Islet of Langerhans (tissue), 1 donor: ENCODE measurements around the gene KIF12.

ENCODE experiments used
- FAIRE-seq: peaks from one replicate; lab custom pipeline; 2011; peaks lifted over from hg19 to GRCh38; lab: Jason Lieb, UNC

KIF12 gene

DNA sequence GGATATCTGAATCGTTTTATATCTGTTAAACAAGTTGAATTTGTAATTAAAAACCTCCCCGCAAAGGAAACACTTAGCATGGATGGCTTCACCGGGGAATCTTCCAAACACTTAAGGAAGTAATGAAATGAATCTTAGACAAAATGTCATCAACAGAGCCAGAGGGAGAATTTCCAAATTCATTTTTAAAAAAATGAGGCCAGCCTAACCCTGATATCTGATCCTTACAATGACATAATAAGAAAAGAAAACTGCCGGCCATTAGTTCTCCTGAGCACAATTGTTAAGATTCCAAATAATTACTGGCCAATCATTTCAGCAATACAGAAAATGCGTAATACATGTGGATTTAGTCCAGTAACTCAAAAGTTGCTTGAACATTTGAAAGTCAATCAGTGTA, 6.1 kb upstream of the KIF12 start:
- FAIRE-seq, result peak; percentile 47

DNA sequence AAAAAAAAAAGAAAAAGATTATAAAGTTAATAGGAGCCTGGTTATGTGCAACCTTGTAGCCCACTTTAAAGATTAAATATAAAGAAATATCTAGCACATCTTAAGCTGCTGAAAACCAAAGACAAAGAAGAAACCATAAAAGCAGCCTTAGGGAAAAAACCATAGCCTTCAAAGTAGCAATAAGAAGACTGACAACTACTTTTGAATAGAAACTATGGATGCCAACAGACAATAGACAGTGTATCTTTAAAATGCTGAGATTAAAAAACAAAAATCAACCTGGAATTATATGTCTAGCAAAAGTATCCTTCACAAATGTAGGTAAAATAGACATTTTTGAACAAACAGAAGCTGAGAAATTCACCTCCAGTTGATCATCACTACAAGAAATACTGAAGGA, 3.4 kb upstream of the KIF12 start:
- no peak for FAIRE-seq

DNA sequence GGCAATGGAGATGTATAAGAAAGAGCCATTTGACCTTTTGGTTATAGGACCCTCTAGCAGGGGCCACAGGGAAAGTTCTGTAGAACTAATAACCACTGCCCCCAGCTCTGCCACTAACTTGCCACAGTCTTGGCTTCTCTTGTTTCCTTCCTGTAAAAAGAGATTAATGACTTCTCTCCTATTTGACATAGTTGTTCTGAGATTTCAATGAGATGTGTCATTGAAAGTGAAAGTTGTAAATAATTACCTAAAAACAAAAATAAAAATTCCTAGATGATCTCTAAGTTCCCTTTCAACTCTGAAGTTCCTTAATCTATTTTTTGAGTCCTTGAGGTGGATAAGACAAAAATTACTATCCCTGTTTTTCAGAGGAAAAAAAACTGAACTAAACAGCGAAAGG, 1.4 kb upstream of the KIF12 start:
- FAIRE-seq, result peak; percentile 65

DNA sequence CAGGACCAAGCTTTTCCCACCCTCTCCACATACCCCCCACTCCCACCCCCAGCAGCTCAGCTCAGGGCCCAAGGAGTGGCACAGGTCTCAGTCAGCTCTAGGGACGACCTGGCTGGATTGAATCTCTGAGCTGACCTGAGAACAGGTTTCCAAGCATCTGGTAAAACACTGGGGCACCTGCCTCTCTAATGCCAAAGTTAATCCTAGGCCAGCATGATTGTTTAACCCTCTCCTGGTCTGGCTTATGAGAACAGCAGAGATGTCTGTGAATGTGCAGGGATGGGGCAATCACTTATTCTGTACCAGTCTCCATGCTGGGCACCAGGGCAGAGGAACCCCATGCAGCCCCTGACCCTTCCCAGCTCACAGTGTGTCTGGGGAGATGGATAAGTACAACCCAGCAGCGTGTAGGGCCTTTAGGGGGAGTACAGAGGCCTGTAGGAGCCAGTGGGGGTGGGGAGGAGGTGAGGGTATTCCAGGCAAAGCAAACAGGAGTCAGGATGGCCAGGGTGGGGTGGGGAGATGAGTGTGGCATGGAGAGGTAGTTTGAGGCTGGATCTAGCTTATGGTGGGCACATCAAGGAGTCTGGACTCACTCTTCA, 678 bp upstream of the KIF12 start:
- FAIRE-seq, result peak; percentile 60

DNA sequence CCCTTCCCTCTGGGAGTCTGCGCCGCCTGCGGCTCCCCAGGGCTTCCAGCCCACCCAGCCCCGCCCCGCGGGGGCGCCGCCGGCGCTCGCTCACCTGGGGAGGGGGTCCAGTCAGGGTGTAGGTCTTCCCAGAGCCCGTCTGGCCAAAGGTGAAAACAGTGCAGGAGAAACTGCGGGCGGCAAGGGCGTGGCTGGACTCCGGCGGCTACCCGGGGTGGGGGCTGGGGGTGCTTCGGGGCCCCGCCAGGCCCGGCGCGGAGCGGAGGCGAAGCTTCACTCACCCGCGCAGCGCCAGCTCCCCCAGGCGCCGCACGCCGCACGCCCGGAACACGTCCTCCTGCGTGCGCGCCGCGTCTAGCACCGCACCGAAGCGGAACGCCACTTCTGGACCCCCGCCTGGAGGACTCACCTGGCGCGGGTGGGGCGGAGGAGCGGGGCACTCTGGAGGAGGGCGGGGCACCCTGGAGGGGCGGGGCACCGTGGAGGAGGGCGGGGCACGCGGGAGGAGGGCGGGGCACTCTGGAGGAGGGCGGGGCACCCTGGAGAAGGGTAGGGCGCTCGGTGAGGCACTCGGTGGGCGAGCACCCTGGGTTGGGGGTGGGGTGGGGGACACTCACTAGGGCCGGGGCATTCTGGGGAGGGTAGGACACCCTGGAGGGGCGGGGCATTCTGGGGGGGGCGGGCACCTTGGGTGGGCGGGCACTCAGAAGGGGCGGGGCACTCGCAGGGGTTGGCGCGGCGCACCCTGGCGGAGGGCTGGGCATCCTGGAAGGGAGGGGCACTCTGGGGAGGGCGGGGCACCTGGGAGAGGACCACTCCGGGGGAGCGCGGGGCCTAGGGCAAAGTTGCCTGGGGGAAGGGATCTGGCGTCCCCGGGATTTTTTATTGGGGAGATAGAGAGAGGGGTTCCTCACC, 814 bp downstream of the KIF12 start:
- no peak for FAIRE-seq

DNA sequence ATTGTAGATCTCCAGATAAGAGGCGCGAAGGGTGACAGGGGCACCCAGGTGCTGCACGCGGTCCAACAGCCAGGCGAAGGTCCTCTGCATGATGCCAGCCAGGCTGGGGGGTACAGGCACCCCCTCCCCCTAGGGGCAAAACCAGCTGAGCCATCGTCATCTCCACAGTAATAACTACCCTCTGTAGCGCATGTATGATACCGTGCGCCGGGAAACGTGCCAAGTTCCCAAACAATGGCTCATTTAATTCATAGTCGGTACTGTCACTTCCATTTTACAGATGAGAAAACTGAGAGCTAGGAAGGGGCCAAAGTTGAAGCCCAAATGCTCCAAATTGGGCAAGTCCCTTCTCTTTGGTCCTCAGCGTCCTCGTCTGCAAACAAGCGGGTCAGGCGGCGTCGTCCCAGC, 1.5 kb downstream of the KIF12 start:
- no peak for FAIRE-seq

DNA sequence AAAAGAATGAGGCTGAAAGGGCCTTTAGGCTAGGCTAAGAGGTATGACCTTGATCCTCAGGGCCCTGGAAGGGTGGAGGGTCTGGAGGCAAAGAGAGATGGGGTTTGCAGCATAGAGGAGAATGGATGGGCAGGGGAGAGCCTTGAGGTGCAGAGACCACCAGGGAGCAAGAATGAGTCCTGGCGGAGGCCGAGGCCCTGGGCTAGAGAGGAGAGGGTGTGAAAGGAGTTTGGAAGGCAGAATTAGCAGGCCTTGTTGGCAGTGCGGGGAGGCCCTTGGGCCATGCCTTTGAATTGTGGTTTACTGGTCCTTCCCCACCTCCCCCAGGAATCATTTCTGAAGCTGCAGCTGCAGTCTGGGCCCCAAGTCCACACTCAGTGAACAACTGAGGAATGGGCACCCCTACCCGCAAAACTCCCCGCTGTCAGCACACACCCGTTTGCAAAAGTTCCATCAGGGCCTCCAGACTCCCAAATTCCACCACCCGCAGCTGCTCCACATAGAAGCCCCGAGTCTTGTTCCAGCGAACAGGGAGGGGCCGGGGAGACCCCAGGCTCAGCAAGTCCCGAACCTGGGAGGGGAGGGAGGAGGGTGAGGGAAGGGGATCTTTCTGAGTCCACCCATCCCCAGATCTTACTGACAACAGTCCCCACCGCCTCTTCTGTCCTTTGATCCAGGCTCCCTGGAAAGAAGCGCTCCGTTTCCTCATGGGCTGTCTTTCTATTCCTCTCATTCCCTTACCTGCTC, 2.1 kb downstream of the KIF12 start:
- FAIRE-seq, result no peak

DNA sequence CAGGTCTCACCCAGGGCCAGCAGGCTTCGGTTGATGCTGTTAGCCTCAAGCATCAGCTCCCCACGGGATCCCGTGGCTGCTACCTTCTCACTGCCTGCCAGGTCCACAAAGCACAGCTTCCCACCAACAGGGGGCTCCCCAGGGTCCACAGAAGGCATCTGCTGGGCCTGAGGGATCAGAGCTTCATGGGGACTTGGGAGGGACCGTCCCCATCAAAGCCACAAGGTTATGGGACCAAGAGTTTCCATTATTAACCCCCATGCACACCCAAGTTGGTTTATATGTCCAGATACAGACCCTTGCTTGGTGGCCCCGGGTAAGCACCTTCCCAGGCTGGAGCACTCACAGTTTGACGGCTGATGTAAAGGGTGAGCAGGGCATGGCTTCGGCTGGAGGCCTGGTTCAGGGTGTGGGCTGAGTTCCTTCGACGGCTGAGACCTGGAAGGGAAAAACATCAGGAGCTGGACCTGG, 3.0 kb downstream of the KIF12 start:
- no peak for FAIRE-seq

DNA sequence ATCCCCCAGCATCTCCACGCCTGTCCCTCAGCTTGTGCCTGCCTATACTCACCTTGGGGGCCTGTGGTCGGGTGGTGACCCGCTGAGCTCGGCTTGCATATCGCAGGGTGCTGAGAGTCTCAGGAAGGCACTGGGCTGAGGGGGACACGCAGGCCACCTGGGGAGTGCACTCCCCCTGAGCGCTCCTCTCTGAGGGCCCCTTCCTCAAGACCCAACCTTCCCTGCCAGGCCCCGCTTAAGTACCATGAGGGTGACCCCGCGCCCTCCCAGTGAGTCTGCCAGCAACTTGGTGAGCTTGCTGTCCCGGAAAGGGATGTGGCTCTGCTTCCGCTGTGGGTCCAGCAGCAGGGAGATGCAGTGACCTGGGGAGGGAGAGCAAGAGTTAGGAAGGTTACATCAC, 4.1 kb downstream of the KIF12 start:
- no peak for FAIRE-seq

DNA sequence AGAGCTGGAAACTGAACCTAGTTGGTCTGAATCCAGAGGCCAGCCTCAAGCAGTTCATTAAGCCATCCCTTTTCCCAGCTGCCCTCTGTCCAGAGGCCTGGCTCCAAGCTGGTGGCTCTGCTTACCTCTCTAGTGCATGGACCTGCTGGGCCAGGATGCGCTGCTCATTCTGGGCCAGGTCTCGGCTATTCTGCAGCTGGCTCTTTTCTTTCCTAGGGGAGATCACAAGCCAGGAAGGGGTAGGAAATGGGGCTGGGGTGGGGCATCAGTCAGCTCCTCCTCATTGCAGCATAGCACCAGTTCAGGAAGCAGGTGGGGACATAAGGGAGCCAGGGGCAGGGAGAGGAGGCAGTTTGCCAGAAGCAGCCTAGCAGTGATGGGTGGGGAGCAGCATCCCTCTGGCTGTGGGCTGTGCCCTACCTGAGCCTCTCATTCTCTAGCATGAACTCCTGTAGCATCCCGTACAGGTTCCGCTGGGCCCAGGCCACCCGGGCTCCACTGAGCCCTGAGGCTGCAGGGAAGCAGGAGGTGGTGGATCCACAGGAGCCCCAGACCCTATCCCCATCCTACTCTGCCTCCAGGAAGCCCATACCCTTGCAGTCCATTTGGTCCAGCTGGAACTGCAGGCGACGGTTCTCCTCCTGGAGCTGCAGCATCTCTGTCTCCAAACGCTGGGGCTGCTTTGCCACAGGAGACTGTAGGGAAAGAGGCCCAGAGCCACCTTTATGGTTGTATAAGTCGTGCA, 5.2 kb downstream of the KIF12 start:
- no peak for FAIRE-seq

DNA sequence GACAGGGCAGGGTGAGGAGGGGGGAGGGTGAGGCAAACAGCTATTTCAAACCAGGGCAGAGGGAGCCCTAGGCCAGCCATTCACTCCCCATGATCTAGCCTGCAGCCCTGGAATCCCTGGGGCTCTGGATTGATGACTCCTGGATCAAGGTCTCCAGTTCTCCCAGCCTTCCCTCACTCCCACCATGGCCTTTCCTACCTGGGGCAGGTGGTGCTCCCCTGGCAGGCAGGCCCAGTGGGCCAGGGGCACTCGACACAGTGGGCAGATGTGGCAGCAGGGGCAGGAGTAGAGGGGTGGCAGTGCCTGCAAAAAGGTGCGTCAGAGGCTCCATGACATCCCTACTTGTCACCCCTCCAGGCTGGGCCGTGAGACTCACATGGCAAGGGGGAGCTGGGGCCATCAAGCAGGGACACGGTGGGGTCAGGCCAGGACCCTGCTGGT, 6.0 kb downstream of the KIF12 start:
- FAIRE-seq, result no peak

DNA sequence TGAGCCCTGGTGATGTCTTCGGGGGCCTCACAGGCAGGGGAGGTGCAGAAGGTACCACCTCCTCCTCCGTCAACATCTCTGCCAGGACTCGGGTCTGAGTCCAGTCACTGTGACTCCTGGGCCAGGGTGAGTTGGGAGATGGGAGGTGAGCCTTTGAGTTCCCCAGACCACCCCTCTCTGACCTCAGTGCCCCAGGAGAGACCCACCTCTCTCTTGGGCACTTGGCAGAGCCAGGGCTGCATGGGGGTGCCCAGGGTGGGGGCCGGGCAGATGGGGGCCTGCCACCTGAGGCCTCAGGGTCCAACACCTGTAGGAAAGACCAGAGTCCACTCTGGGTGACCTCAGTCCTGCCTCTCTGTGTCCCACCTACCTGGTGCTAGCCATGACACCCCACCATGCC, 6.8 kb downstream of the KIF12 start:
- FAIRE-seq, result no peak

DNA sequence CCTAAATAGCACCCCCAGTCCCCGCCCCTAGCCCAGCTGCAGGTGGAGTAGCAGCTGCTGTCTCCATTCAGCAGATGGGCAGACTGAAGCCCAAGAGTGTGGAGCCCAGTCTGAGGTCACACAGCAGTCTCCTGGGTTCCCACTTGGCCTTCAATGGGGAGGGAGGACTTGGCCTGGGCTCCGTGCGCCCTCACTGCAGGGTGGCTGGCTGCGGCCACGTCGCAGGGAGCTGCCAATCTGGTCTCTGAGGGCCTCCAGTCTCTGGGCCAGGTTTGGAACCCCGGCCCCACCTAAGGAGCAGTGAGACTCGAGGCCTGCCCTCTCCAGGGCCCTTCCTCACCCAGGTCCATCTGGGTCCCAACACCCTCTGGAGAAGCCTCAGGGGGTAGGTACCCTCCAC, 7.4 kb downstream of the KIF12 start:
- no peak for FAIRE-seq

DNA sequence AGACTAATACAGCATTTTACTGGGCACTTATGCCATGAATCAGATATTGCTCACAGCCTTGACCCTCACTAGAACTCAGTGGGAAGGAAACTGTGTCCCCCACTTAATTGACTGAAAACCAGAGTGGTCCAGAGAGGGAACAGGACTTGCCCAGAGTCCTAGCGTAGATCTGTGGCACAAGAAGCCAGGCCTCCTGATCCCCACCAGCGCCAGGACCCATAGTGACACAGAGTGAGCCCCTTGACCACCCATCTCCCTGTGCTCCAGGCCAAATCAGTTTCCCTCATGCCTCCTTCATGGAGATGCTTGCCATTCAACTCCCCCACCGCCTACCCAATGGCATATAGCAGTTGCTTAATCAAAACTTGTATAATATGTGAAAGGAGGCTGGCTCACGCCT, 8.3 kb downstream of the KIF12 start:
- no peak for FAIRE-seq

DNA sequence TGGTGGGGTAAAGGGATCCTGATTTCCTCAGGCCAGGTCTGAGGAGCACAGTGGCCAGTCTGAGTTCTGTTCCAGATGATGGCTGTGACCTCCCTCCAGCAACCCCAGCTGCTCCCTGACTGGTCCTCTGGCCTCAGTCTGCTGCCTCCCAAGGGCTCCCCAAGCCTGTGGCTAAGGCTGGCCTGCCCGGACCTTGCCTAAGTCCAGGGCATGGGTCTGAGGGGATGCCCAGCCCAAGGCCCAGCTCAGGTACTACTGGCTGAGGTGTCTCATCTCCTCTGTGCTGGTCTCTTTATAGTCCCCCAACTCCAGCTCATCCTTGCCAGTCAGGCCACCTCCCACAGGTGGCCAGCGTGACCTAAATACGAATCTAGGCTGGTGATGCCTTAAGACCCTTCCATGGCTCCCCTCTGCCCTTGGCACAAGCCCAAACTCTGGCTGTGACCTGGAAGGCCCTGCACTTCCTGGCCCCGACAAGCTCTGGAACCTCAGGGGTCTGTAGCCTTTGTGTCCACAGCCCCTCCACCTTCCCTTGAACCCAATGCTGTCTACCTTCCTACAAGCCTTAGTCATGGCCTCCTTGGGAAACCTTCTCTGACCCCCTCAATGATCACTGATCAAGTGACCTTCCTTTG, 9.8 kb downstream of the KIF12 start:
- FAIRE-seq, result no peak

DNA sequence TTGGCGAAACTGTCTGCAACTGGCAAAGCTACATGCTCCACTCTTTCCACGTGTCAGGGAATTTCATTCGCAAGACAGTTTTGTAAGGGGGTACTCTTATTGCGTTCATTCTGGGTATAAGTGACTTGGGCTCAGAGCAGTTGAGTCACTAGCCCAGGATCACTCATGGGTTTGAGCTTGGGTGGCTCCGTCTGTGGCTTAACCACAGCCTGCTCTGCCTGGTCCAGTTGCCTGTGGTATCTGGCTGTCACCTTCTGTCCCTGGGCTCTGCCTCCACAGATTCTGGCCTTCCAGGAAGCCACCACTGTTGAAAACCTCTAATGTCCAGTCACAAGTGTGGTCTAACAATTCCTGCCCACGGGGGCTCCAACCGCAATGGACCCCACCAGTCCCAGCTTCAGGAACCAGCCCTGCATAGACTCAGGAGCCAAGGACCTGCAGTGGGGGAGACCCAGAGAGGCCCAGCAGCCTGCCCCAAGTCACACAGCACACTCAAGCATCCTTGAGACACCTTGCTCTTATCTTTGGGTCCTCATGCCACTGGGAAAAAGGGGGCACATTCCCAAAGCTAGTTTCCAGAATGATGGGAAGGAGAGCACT, 10.4 kb downstream of the KIF12 start:
- FAIRE-seq, result no peak

DNA sequence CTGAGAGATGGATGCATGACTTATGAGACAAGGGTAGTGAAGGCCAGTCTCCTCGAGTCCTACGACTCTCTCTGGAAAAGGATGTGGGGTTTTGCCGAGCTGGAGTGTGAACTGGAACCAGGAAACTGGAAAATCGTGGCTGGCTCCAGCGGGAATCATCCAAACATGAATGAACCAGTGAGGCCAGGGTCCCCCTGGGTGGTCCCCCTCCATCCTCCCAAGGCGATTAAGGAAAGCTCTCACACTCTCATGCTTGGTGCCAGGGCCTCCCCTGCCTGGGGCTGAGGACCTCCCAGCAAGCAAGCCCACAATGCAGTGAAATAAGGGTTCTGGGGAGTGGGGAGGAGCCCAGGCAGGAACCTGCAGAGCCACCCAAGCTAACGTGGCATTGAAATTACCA, 11.4 kb downstream of the KIF12 start:
- no peak for FAIRE-seq

DNA sequence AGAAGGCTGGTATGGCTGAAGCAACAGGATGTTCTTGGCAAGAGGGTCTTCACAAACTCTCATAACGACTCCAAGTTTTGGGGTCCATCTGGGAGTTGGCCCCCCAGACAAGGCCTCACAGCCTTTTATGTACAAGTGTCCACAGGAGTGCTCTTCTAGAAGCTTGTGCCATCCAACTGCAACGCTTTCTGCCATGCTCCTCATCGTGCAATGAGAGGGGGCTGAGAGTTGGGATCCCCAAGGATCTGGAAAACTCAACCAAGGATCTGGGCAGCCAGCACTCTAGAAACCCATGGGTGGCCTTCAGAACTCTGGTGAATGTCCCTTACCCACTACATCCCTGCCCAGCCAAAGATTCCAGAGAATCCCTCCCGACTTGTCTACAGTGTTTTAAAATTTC, 12.5 kb downstream of the KIF12 start:
- no peak for FAIRE-seq

DNA sequence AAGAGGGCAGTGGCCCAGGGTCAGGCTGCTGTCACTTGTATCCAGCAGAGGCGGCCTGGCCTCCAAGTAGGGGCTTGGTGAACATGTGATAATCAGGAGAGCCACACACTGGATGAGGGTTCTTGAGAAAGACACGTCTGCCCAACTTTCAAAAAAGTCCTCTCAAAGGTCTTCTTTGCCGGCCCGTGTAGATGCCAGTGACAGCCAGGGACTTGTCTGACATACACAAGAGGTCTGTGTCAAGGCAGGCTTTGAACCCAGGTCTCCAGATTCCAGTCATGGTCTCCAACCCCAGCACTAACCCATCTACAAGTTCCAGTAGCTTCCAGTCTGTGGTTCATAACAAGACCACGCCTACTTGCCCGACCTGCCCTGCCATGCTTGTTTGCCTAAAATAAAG, 13.1 kb downstream of the KIF12 start:
- no peak for FAIRE-seq

DNA sequence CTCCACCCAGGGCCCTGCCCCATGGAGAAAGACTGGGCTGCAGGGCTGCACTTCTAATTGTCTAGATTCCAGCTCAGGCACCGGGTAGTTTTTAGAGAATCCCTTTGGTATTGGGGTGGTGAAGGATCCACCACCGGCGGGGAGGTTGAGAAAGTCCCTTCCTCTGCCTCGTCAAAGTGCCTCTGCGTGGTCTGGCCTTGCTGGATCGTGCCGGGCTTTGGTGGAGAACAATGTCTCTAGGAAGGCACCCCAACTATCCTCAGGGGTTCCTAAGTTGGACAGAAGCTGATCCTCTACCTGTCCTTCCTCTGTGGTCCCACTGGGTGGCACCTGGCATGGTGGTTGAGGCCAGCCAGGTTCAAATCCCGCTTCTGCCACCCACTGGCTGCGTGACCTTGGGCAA, 13.7 kb downstream of the KIF12 start:
- no peak for FAIRE-seq

DNA sequence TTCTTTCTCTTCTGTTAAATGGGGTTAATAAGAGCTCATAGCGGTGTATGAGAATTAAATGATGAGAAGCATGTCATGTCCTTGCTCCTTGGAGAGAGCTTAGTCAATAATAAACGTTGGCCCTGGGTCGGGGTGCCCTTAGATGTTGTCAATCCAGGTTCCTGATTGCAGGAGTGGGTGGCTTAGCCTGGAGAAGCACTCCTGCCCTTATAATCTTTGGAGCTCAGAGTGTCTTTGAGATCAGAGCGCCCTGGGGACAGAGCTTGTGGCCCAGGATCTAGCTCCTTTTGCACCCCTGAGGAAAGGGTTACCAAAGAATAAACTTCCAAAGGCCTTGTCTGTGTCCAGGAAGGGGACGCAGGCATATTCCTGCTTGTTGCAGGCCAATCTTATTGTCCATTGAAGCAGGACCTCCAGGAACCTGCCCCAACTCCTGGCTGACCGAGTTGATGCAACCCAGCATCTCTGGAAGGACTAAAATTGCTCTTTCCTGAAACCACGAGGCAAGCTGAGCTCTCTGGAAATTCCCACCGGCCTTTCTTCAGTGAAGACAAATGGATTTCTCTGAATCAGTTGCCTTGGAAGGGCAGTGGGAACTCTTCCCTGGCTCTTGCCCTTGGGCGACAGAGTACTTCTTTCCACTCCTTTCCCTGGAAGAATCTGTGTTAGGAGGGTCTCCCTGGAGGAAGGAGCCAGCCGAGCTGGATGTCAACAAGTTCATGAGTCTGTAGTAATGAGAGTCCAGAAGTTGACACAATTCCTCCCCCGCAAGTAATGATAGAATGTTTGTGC, 14.6 kb downstream of the KIF12 start:
- no peak for FAIRE-seq
